ENCODE measurements around the gene THSD8.

- TF ChIP-seq POLR2A (IDR thresholded peaks at IDR 0.05) (no peak), POLR2AphosphoS5 (IDR thresholded peaks at IDR 0.05) (no peak)
Measured at GRCh38 chr19:12841094-12841493, 39.2 kb downstream of the THSD8 start.
